ENCODE results near the gene PARP15.

- TF ChIP-seq CTCF (IDR thresholded peaks at IDR 0.05 in 8 of 11, conservative IDR thresholded peaks at IDR 0.05 in 3 of 11) (no peak), POLR2A (IDR thresholded peaks at IDR 0.05) (no peak)
Measured at GRCh38 chr3:122594025-122594424, 16.6 kb downstream of the PARP15 start.
